Skin of body (tissue), 2 donors: ENCODE data around the gene ANKRD2. TPM values are rescaled to one million over a fixed set of nuclear protein-coding genes. Genes with fewer than 3 reads are reported as not detected.
"Not testable (repeated sequence)": the region's sequence is repeated elsewhere in the genome, so short reads cannot be mapped to it uniquely, and the experiment has no call there.

Experiments used
- DNase-seq: peaks from one replicate; lab custom pipeline; 2025; lab: John Stamatoyannopoulos, UW
- total RNA-seq: library from RNA; depleted of rRNA; stranded (reverse); fragments of >200 nt; gene quantifications from one replicate; pipeline ENCODE4 v1.2.3, GENCODE V29; 2014

ANKRD2 gene
- total RNA-seq, 1 donor from 2014 or later: 6.4 TPM

DNA sequence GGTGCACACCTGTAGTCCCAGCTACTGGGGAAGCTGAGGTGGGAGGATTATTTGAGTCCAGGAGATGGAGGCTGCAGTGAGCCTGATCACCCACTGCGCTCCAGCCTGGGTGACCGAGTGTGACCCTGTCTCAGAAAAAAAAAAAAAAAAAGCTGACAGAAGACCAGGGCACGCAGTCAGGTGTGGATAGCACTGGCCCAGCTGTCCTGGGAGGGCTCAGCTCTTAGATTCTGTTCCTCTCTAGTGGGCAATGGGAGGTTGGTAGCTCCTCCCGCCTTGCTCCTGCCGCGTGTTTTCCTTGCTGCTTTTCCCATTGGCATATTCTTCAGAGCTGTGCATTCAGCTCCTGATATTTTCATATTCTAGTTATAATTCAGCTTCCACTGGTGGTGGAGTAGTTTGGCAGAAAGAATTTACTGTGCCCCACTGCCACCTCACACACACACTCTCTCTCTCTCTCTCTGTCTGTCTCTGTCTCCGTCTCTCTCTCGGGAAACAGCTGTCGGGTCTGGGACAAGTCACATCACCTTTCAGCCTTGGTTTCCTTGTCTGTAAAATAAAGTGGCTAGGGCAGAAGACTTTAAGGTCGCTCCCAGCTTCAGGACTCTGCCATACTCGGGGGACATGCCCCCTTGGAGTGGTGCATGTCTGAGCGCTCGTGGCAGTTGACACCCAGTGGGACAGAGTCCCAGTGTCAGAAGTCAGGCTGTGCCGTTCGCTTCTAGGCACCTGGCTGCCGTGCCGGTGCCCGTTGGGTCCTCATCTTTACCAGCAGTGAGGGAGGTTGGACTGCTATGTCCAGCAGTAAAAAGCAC, 25.9 kb upstream of the ANKRD2 start:
- no peak for DNase-seq

DNA sequence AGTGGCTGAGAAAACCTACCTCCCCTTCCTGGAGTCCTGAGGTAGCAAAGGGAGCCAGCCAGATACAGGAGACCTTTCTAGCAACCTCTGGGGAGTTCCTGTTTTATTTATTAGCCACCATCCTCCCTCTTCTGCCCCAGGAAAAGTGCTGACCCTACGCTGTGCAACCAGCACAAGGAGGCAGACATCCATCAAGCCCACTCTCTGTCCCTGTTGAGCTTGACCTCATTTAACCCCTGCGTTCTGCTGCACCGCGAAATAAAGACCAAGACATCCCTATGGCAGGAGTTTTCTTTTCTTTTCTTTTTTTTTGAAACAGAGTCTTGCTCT, 25.3 kb upstream of the ANKRD2 start:
- DNase-seq: no peak

DNA sequence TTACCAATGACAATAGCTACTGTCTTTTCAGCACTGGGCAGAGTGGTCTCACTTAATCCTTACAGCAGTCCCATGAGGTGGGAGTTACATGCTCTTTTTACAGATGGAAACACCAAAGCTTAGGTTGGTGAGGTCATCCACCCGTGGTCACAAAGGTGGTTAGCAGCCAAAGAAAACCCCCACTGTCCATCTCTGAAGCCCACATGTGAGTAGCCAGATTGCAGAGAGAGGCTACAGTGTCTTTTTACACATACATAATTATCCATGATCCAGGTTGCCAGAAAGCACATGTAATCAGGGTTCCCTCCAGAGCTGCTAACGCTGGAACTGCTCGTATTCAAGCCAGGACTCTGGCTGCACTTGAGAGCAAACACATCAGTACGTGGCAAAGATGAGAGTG, 24.6 kb upstream of the ANKRD2 start:
- no peak for DNase-seq

DNA sequence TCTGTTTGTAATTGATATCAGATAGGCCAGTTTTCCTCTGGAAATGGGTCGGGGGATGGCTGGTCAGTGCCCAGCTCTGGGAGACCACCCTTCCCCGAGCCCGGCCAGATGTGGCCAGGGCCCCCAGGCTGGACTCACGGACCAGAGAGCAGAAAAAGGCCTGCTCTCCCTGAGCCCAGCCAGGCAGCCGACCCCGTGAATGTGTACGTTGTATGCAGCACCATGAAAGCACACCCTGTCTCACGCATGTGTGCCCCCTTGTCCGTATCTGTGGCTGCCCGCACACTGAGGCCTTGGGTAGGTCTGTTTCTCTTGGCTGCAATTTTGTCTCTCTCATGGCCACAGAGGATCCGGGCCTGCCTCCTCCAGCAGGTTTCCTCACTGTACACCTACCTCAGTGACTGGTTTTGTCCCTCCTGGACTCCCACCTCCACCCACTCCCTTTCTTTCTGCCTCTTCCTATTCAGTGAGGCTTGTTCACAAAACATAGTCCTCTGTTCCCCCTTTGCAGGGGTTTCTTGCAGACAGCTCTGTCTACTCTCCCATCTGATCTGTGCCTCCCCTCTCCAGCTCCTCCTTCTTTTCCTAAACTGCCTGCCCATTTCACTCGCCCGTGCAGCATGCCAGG, 23.6 kb upstream of the ANKRD2 start:
- no peak for DNase-seq

DNA sequence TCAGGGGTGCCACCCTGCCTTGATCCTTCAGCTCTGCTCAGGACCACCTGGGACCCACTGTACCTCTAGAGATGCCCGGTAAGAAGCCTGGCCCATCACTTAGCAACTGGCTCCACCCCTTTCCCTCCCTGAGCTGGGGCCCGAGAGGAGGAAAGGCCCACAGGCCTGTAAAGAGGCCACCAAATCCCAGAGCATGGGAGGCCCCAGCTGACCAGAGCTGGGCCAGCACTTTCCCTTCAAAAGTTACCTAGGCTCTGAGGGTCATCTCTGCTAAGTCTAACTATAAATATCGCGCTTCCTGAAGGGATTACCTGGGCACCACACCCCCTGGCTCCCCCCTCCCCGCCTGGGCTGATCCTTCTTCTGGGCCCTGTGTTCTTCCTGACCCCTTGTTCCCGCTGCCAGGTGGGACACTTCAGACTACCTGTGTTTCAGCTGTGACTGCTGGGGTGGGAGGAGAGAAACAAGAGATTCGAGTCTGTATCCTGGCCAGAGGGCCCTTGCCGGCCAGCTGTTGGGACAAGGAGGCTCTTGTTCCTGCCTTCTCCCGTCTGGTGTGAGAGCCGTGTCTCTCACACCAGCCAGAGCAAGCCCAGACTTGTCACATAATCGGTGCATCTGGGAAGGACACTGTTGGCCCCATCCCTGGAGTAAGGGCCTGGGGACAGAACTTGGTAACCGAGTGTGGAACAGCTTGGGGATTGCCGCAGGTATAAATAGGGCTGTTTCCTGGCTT, 22.8 kb upstream of the ANKRD2 start:
- DNase-seq: no peak

DNA sequence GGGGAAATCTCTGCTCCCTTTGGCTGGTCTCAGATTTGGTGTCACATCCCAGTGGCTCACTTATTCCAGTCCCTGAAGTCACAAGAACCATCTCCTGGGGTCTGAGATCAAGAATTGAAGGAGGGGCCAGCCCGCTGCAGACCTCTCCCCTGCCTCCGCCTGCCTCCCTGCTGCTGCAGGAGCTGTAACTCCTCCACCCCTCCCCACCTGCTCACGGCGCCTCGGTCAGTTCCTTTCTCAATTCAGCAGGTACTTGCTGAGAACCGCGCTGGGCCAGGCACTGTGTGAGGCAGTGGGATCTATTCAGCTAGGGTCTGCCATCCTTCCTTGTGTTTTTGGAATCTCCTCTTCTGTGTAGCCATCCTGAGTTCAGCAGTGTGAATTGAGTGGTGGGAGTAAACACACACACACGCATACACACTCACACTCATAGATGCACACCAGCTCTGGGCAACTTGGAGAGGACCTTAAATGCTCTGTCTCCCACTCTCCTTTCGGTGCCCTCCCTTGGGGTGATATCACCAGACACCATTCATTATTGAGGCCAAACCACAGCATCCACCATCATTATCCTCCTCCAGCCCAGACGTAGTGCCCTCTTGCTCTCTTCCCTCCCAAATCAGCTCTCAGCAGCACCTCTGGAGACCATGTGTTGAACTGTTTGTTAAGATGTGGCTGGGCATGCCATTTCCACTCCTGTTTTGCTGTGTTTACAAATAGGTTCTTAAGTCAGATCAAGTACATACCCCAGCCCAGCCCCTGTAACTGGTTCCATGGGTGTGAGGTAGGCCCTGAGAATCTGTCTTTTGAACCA, 22.0 kb upstream of the ANKRD2 start:
- no peak for DNase-seq

DNA sequence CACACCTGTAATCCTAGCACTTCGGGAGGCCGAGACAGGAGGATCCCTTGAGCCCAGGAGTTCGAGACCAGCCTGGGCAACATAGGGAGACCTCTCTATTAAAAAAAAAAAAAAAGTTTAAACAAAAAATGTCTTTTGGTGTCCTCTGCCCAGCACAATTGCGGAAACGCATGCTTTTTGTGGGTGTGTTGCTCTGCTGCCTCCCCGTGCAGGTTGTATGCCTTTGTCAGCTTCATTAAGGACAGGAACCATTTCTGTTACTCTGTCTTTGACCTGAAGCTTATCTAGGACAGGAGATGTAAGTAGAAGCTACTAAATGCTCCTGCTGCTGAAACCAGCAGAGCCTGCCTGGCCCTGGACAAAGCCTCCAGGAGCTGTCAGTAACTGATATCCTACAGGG, 21.3 kb upstream of the ANKRD2 start:
- DNase-seq: no peak

DNA sequence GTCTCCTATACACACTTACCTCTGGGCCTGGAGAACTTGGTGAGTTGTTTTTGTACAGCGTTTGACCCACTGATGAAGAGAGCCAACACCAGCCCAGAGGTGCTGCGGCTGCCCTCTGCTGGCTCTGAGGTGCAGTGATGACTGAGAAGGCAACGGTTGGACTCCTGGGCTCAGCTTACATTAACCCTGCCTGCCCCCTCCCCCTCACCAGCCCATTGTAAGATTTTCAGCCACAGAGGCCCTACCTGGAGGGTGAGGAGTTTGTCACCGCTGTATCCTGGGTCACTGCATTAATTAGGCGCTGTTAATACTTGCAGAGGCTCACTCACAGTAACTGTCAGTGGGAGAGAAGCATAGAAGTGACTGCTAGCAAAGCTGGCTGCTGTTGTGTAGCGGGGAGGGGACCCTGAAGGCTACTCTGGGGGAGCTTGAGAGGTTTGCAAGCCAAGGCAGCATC, 19.0 kb upstream of the ANKRD2 start:
- DNase-seq: peak; percentile 25

DNA sequence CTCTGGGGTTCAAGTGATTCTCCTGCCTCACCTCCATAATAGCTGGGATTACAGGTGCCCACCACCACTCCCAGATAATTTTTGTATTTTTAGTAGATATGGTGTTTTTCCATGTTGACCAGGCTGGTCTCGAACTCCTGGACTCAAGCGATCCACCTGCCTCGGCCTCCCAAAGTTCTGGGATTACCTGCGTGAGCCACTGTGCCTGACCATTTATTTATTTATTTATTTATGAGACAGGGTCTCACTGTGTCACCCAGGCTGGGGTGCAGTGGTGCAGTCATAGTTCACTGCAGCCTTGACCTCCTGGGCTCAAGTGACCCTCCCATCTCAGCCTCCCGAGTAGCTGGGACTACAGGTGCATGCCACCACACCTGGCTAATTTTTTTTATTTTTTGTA, 18.2 kb upstream of the ANKRD2 start:
- not testable (repeated sequence) for DNase-seq

DNA sequence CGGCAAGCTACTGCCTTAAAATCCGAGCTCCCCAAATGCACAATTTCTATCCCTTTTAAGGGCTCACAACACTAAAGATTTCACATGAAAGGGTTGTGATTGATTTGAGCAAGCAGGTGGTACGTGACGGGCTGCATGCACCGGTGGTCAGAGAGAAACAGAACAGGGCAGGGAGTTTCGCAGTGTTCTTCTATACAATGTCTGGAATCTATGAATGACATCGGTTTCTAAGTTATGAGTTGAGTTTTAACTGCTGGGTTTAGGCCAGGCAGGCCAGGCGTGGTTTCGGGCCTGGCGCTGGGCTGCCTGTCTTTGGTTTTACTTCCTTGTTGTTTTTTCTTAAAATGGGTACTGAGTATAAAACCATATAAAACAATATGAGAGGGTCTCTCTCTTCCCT, 17.0 kb upstream of the ANKRD2 start:
- DNase-seq: not testable (repeated sequence)

DNA sequence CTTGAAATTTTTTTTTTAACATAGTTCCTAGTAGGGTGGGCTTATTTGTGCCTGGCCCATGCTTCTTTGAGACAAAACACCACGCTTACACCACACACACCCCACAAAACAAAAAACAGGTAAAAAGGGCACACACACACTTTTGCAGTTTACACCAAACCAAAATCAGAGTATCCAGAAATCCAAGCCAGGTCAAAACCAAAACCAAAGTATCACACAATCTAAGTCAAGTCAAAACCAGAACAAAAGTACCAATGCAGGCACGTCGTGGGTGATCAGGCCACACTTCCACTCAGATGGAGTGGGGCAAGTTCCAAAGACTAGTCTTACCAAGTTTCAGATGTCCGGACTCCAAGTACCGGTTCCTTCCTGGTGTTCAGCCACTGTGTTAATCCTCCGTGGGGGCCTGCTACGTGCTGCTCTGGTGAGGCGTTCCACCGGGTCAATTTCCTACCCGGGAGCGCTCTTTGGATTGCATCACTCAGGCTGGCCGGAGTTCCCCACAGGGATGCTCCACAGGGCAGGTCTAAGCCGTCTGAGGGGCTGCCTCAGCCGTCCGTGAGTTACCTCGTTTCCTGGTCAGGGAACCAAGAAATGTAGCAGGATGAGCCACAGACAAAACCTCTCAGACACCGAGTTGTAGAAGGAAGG, 11.7 kb upstream of the ANKRD2 start:
- DNase-seq: not testable (repeated sequence)

DNA sequence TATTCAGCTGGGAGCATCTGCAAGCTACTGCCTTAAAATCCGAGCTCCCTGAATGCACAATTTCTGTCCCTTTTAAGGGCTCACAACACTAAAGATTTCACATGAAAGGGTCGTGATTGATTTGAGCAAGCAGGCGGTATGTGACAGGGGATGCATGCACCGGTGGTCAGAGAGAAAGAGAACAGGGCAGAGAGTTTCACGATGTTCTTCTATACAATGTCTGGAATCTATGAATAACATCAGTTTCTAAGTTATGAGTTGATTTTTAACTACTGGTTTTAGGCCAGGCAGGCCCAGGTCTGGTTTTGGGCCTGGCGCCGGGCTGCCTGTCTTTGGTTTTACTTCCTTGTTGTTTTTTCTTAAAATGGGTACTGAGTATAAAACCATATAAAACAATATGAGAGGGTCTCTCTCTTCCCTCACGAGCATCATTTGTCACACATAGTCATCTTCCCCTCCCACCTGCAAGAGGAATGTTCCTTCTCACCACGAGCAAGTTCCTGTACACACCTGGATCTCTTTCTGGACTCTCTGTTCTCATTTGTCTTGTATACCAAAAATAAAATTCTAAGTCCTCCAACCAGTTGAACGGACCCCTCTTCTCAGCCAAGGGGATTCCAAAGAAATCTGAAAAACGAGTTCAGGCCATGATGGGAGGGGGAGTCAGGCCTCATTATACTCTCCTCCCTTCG, 11.0 kb upstream of the ANKRD2 start:
- not testable (repeated sequence) for DNase-seq

DNA sequence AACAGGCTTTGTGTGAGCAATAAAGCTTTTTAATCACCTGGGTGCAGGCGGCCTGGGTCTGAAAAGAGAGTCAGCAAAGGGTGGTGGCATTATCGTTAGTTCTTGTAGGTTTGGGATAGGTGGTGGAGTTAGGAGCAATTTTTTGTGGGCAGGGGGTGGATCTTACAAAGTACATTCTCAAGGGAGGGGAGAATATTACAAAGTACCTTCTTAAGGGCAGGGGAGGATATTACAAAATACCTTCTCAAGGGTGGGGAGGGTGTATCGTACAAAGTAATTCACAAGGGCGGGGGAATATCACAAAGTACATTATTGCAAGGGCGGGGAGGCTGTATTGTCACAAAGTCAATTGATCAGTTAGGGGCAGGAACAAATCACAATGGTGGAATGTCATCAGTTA, 10.2 kb upstream of the ANKRD2 start:
- not testable (repeated sequence) for DNase-seq

DNA sequence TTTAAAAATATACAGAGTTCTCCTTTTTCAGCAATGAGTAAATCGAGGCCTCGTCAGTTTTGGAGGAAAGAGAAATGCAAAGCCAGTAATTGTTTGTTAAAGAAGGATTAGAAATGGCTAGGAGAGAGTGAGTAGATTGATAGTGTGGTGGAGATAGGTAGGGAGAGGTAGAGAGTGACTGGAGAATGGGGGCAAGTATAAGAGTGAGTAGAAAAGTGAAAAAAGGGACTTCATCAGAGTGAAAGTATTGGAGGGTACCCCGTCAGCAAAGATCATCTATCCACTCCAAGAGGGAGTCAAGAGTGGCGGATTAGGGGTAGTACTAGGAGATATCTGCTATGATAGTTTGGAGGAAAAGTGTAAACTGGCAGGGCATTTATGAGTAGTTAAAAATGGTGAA, 9.2 kb upstream of the ANKRD2 start:
- no peak for DNase-seq

DNA sequence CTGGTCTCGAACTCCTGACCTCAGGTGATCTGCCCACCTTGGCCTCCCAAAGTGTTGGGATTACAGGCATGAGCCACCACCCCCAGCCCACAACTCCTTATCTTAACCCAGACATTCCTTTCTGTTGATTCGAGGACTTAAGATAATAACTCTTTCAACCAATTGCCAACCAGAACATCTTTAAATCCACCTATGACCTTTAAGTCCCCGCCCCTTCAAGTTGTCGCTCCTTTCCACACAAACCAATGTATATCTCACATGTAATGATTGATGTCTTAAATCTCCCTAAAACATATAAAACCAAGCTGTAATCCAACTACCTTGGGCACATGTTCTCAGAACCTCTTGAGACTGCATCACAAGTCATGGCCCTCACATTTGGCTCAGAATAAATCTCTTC, 7.8 kb upstream of the ANKRD2 start:
- DNase-seq: no peak

DNA sequence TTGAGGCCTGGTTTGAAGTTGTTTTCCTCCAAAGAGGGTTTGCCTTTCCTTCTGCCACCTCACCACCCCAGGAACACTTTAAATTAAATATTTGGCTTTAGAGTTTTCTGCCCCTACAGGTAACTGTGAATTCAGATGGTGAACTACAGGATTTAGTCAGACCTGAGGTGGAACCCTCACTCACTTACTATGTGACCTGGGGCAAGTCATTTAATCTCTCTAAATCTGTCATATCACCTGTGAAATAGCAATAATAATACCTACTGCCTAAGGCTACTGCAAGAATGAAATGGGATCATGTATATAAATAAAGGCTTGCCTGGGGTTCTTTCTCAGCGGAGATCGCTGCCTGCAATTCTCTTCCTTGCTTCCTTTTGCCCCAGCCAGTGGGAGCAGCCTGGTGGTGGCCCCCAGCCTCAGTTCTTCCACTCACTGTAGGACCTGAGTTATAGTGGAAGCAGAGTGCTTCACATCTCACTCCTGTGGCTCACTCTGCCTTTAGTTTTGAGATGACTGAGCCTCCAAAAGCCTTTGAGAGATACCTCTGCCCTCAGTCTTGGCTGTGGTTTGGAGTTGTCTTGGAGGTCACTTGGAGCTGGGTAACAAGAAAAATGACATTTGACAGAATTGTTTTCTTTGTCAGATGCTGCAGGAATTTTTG, 6.1 kb upstream of the ANKRD2 start:
- no peak for DNase-seq

DNA sequence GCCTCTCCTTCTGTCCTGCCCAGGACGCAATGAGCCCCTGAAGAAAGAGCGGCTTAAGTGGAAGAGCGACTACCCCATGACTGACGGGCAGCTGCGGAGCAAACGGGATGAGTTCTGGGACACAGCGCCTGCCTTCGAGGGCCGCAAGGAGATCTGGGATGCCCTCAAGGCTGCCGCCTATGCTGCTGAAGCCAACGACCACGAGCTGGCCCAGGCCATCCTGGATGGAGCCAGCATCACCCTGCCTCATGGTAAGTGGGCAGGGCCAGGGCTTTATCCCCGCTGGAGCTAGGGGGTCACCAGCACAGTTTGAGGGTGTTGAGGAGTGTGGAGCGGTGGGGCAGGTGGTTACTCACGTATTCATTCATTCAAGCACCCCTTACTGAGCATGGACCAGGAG, 4.7 kb upstream of the ANKRD2 start:
- DNase-seq: no peak

DNA sequence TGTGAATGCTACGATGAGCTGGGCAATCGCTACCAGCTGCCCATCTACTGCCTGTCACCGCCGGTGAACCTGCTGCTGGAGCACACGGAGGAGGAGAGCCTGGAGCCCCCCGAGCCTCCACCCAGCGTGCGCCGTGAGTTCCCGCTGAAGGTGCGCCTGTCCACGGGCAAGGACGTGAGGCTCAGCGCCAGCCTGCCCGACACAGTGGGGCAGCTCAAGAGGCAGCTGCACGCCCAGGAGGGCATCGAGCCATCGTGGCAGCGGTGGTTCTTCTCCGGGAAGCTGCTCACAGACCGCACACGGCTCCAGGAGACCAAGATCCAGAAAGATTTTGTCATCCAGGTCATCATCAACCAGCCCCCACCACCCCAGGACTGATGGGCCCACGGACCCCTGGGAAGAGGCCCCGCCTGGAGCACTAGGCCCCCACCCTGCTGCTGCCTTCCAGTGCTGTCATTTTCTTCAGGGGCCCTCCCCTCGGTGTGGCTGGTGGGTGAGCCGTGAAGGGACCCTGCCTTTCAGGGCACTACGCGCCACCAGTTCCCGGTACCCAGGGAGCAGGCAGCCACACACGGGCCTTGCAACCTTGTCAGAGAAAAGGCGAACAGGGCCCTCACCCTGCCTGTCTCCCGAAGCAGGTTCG, 2.3 kb upstream of the ANKRD2 start:
- no peak for DNase-seq

DNA sequence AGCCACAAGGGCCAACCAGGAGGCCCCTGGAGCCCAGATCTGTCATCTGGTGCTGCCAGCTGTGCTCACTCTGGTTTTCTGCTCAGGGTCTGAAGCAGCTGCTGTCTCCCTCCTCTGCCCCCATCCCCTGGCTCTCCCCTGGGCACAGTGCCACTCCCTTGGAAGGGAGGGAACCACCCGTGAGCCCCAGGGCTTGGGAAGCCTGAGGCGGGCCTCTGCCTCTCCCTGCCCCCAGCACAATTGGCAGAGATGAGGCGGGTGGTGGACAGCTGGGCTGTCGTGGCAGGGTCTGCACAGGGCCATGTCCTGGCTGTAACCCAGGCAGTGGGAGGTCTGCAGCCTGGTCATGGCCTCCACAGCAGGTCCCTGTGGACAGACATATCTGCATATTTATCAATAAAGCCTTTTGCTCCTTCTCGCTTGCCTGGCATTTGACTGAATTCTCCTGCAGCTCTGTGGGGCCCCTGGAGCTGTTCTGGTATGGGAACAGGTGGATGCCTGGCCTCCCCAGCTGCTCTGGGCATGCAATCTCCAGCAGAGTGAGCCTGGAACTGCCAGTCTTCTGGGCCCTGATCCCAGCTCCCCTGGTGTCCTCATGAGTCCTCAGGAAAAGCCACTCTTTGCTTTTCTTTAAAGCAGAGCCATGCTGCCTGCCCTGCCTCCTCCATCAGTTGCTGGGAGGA, 1.6 kb upstream of the ANKRD2 start:
- DNase-seq: no peak
